Measurements from ENCODE around the gene TMEM179. TPM values are rescaled to one million over a fixed set of nuclear protein-coding genes. Genes with fewer than 3 reads are reported as not detected.

TMEM179 gene
- total RNA-seq, 1 donor from 2014 or later, result not detected

DNA sequence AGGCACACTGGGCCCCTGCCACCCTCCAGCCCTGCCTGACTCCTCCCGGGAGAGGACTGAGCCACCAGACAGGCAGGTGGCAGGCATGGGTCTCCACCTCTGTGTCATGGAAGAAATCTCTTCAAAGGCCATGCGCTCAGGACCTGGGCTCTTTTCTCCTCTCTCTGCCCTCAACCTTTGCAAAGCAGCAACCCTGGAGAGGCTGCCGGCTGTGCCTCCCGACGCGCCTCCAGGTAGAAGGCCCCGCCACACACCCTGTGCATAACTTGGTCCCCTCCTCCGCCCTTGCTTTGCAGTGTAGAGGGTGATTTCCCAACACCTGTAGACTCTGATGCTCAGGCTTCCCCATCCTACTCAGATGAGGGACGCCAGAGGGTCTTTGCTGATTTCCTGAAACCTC, 28.2 kb upstream of the TMEM179 start:
- no peaks in the 10 kb centered on the region for H3K4me1 ChIP-seq
- no peak for ATAC-seq
- peaks cover 4% of the 10 kb centered on the region for H3K9me3 ChIP-seq
- H3K27me3 ChIP-seq (ENCODE audit: low read depth), result peaks cover 31% of the 10 kb centered on the region
- no peak overlapping the region for H3K4me3 ChIP-seq
- DNase-seq, result no peak
- H3K36me3 ChIP-seq, result no peaks in the 10 kb centered on the region
- no peak overlapping the region for H3K27ac ChIP-seq
- TF ChIP-seq, protein P1, sequence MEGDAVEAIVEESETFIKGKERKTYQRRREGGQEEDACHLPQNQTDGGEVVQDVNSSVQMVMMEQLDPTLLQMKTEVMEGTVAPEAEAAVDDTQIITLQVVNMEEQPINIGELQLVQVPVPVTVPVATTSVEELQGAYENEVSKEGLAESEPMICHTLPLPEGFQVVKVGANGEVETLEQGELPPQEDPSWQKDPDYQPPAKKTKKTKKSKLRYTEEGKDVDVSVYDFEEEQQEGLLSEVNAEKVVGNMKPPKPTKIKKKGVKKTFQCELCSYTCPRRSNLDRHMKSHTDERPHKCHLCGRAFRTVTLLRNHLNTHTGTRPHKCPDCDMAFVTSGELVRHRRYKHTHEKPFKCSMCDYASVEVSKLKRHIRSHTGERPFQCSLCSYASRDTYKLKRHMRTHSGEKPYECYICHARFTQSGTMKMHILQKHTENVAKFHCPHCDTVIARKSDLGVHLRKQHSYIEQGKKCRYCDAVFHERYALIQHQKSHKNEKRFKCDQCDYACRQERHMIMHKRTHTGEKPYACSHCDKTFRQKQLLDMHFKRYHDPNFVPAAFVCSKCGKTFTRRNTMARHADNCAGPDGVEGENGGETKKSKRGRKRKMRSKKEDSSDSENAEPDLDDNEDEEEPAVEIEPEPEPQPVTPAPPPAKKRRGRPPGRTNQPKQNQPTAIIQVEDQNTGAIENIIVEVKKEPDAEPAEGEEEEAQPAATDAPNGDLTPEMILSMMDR (IDR thresholded peaks at IDR 0.05), result no peak
- intact Hi-C loops (cut with DNase I), result no loop called here

DNA sequence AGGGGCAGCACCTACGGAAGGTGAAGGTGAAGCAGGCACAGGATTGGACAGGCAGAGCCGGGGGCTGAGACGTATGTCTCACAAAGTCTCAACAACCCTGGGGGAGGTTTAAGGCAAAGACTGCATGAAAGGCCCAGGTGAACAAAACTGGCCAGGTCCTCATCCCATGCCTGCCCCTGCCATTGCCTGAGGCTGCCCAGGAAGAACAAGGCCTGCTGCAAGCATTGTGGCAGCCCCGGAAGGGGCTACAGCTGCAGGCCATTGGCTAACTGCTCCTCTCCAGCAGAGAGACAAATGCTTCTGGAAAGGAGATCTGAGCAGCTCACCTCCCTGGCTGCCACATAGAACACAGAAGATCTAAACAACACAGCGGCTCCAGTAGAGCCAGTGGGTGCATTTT, 20.4 kb upstream of the TMEM179 start:
- Histone ChIP-seq H3K4me1 (no peaks in the 10 kb centered on the region), H3K27ac (no peak overlapping the region), H3K27me3 (ENCODE audit: low read depth) (peaks cover 16% of the 10 kb centered on the region), H3K36me3 (no peaks in the 10 kb centered on the region), H3K9me3 (peaks cover 4% of the 10 kb centered on the region), H3K4me3 (no peak overlapping the region)
- TF ChIP-seq, protein P1 (IDR thresholded peaks at IDR 0.05), result no peak
- DNase-seq, result no peak
- intact Hi-C loops (cut with DNase I), result no loop called here
- no peak for ATAC-seq

DNA sequence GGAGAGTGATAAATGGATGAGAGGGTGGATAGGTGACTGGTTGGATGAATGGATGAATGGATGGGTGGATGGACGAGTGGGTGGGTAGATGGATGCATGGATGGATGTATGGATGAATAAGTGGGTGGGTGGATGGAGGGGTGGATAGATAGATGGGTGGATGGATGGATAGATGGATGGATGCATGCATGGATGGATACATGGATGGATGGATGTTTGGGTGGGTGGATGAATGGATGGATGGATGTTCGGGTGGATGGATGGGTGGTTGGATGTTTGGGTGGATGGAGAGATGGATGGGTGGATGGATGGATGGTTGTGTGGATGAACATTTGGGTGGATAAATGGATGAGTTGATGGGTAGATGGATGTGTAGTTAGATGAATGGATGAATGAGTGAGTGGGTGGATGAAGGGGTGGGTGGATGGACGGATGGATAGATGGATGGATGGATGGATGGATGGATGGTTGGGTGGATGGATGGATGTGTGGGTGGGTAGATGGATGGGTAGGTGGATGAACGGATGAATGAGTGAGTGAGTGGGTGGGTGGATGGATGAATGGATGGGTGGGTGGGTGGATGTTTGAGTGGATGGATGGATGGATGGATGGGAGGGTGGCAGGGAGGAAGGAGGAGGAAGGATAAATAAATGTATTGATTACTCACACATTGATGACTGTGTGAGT, 9.7 kb upstream of the TMEM179 start:
- Histone ChIP-seq H3K4me1 (no peaks in the 10 kb centered on the region), H3K36me3 (no peaks in the 10 kb centered on the region), H3K9me3 (no peaks in the 10 kb centered on the region), H3K27me3 (ENCODE audit: low read depth) (peaks cover 27% of the 10 kb centered on the region), H3K4me3 (no peak overlapping the region), H3K27ac (no peak overlapping the region)
- intact Hi-C loops (cut with DNase I), result no loop called here
- TF ChIP-seq, protein P1 (IDR thresholded peaks at IDR 0.05), result no peak
- ATAC-seq, result no peak
- no peak for DNase-seq

DNA sequence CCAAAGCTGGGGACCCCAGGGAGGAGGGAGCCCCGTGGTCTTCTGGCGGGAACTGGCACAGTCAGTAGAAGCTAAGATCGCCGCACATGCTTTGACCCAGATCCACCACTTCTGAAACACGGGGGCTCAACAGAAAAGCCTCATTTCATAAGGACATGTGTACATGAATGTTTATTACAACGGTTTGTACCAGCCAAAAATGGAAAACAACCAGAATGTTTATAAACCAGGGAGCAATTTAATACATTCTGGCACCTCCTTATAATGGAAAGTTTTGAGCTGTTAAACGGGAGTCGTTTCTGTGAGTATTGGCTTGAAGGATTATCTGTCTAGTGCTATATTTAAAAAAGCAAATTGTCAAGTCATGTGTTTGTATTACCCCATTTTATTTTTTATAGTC, 7.3 kb upstream of the TMEM179 start:
- TF ChIP-seq, protein P1 (IDR thresholded peaks at IDR 0.05), result no peak
- Histone ChIP-seq H3K9me3 (no peaks in the 10 kb centered on the region), H3K4me1 (no peaks in the 10 kb centered on the region), H3K27me3 (ENCODE audit: low read depth) (peaks cover 18% of the 10 kb centered on the region), H3K36me3 (no peaks in the 10 kb centered on the region), H3K4me3 (no peak overlapping the region), H3K27ac (no peak overlapping the region)
- DNase-seq (no peak), ATAC-seq (no peak)
- intact Hi-C loops (cut with DNase I), result no loop called here

DNA sequence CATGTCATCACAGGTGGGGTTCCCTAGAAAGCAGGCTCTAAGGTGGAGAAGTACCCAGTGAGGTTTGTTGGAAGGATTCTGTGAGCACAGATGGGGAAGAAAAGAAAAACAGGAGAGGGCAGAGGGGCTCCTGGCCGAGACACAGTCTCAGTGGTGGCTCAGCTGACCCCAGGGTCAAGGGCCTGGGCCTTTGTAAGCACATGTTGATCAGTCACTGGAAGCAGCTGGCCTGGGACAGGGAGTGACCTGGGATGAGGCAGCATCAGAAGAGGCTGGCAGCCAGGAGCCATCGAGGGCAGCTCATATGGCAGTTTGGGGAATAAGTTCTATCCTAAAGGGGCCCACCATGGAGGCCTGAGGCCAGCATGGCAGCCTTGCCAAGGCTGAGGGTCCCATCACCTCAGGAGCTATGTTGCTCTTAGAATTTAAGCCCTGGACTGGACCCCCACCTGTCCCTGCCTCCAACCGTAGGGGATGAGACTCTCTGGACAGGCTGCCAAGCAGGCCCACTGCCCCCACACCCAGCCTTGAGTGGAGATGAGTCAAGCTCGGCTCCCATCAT, 6.3 kb upstream of the TMEM179 start:
- intact Hi-C loops (cut with DNase I), result no loop called here
- H3K4me3 ChIP-seq, result no peak overlapping the region
- H3K4me1 ChIP-seq, result no peaks in the 10 kb centered on the region
- ATAC-seq (peak in 1 of 2 donors; percentile 34), DNase-seq (no peak)
- H3K27ac ChIP-seq, result no peak overlapping the region
- H3K36me3 ChIP-seq, result no peaks in the 10 kb centered on the region
- H3K9me3 ChIP-seq, result no peaks in the 10 kb centered on the region
- peaks cover 20% of the 10 kb centered on the region for H3K27me3 ChIP-seq (ENCODE audit: low read depth)
- TF ChIP-seq, protein P1 (IDR thresholded peaks at IDR 0.05), result no peak

All from lower lobe of right lung (tissue), 2 donors.